HepG2 (cell line): ENCODE results near the gene CSMD2. TPM values are rescaled to one million over a fixed set of nuclear protein-coding genes. Genes with fewer than 3 reads are reported as not detected.

Experiments
- KDM5B ChIP-seq: sonication (generic); formaldehyde crosslinking; IDR thresholded peaks from 2 replicates; pipeline ENCODE4 v1.4.0; 2020; ENCODE audit warnings: missing genetic modification reagents, mild to moderate bottlenecking, borderline replicate concordance
- NFIC ChIP-seq: IDR thresholded peaks from 2 replicates; pipeline ENCODE4 v1.6.1; 2012; ENCODE audit warnings: mild to moderate bottlenecking, low read length, inconsistent platforms
- ZFAT ChIP-seq: sonication (generic); formaldehyde crosslinking; conservative IDR thresholded peaks from 2 replicates; pipeline ENCODE4 v1.8.1; 2023; ENCODE audit warnings: missing genetic modification reagents, inconsistent platforms
- ZNF318 ChIP-seq: sonication (generic); formaldehyde crosslinking; IDR thresholded peaks from 2 replicates; pipeline ENCODE4 v1.4.0; 2020; ENCODE audit warnings: mild to moderate bottlenecking, missing genetic modification reagents
- ZNF354B ChIP-seq: sonication (generic); formaldehyde crosslinking; IDR thresholded peaks from 2 replicates; pipeline ENCODE4 v1.8.0; 2022; ENCODE audit warnings: mild to moderate bottlenecking, missing genetic modification reagents
- ZNF382 ChIP-seq: sonication (generic); formaldehyde crosslinking; IDR thresholded peaks from 2 replicates; pipeline ENCODE4 v1.5.0; 2020; ENCODE audit warnings: missing genetic modification reagents, mild to moderate bottlenecking, borderline replicate concordance
- ZNF569 ChIP-seq: sonication (generic); formaldehyde crosslinking; IDR thresholded peaks from 2 replicates; pipeline ENCODE4 v1.5.0; 2020; ENCODE audit warnings: mild to moderate bottlenecking, missing genetic modification reagents, moderate library complexity, borderline replicate concordance
- ZNF780A ChIP-seq: sonication (generic); formaldehyde crosslinking; IDR thresholded peaks from 2 replicates; pipeline ENCODE4 v1.8.0; 2022; ENCODE audit warnings: mild to moderate bottlenecking, missing genetic modification reagents, moderate library complexity
- ZSCAN22 ChIP-seq: sonication (generic); formaldehyde crosslinking; IDR thresholded peaks from 2 replicates; pipeline ENCODE4 v1.4.0; 2020; ENCODE audit warnings: mild to moderate bottlenecking, missing genetic modification reagents
- polyA plus RNA-seq, 8 experiments: library from polyadenylated mRNA; depleted of rRNA in 3 of 8; stranded (reverse) in 7 of 8; unstranded in 1 of 8; fragments of >200 nt; fragmentation: Illumina TruSeq in 4 of 8; extraction: Trizol in 4 of 8; gene quantifications; 2 replicates each; pipeline versions ENCODE4 v1.2.1 to v1.2.3, GENCODE V29; 2011 to 2016; ENCODE audit warnings: low read depth in 4 of 8, missing spikeins in 1 of 8, mixed read lengths in 1 of 8; ENCODE audit not compliant: insufficient read depth in 1 of 8
- total RNA-seq, 5 experiments: library from RNA; depleted of rRNA; stranded (reverse); fragments of >200 nt; fragmentation: Illumina TruSeq; extraction: Trizol; gene quantifications; 2 replicates each; pipeline ENCODE4 v1.2.3, GENCODE V29; 2016; ENCODE audit warnings: low read depth in 1 of 5
- TF ChIP-seq, protein P1 (sequence below): fragments of 450-650 bp; IDR thresholded peaks from 2 replicates; pipeline ENCODE4 v1.6.1; 2017

Gene CSMD2
- total and polyA plus RNA-seq, 2 of the 13 experiments (the other 11 are each of a cell fraction or from before 2014, with no cell fraction given), result not detected

DNA sequence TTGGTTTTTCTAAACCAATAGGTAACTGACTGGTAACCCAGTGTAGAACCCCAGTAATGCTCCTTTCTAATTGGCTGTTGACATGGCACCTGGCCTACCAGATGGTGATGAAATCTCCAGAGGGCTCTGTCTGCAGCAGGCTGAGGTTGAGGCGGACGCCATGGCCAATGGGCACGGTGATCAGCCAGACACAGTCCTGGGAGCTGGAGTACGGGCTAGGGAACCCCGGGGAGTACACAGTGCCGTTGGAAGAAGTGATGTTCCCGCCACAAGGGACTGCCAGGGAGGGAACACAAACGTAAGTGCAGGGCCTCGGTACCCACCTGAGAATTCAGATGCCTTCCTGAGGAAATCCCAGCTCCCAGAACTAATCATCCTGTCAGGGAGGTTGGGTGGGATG lies 562.8 kb downstream of the CSMD2 start (continued):
- TF ChIP-seq ZNF318 (CRISPR knock-in tag), result no peak
- TF ChIP-seq KDM5B, result no peak
- TF ChIP-seq, protein P1, sequence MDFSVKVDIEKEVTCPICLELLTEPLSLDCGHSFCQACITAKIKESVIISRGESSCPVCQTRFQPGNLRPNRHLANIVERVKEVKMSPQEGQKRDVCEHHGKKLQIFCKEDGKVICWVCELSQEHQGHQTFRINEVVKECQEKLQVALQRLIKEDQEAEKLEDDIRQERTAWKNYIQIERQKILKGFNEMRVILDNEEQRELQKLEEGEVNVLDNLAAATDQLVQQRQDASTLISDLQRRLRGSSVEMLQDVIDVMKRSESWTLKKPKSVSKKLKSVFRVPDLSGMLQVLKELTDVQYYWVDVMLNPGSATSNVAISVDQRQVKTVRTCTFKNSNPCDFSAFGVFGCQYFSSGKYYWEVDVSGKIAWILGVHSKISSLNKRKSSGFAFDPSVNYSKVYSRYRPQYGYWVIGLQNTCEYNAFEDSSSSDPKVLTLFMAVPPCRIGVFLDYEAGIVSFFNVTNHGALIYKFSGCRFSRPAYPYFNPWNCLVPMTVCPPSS, result no peak
- TF ChIP-seq NFIC, result no peak
- no peak for TF ChIP-seq ZSCAN22 (CRISPR knock-in tag)
- no peak for TF ChIP-seq ZFAT (CRISPR knock-in tag)
- TF ChIP-seq ZNF780A (CRISPR knock-in tag), result no peak
- TF ChIP-seq ZNF354B (CRISPR knock-in tag), result no peak
- TF ChIP-seq ZNF382 (CRISPR knock-in tag), result no peak
- TF ChIP-seq ZNF569 (CRISPR knock-in tag), result no peak
